Measurements from ENCODE around the gene PROZ. TPM values are rescaled to one million over a fixed set of nuclear protein-coding genes. Genes with fewer than 3 reads are reported as not detected.

The PROZ gene
- total RNA-seq, 1 donor from 2014 or later: not detected

DNA sequence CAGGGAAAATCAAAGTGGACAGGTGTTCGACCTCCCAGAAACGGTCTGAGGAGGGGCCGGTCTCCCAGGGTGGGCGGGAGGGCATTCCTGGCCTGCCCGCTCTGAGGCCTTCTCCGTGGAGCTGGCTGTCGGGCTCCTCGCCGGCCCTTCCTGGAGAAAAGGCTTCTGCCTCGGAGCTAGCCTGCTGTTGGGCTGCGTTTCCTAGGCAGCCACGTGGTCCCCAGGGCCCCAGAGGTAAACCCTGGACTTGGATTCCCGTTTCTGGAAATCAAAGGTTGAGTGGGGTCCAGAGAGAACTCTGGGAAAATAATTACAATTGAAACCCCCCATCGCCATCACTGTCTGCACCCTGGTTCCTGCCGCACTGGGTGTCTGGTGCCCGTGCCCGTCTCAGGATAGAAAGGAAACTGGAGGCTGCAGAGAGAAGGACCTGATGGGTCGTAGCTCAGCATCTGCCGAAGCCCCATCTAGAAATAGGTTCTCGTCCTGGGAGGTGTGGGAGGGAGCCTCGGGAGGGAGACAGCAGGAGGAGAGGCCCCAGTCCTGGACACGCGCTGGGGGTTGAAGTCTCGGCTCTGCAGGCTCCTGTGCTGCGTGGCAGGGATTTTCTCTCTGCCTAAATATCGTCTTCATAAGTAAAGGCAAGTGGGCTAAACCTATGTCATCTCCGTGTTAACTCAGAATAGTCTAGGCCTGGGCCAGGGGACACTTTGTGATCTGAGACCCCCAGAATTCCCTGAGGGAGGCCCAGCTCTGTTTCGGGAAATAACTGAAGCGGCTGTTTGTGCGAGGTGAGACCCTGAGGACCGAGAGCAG is 7.7 kb upstream of the PROZ start:
- TF ChIP-seq EZH2 (IDR thresholded peaks at IDR 0.05; ENCODE audit: insufficient read depth, low read length): no peak
- TF ChIP-seq, protein P1, sequence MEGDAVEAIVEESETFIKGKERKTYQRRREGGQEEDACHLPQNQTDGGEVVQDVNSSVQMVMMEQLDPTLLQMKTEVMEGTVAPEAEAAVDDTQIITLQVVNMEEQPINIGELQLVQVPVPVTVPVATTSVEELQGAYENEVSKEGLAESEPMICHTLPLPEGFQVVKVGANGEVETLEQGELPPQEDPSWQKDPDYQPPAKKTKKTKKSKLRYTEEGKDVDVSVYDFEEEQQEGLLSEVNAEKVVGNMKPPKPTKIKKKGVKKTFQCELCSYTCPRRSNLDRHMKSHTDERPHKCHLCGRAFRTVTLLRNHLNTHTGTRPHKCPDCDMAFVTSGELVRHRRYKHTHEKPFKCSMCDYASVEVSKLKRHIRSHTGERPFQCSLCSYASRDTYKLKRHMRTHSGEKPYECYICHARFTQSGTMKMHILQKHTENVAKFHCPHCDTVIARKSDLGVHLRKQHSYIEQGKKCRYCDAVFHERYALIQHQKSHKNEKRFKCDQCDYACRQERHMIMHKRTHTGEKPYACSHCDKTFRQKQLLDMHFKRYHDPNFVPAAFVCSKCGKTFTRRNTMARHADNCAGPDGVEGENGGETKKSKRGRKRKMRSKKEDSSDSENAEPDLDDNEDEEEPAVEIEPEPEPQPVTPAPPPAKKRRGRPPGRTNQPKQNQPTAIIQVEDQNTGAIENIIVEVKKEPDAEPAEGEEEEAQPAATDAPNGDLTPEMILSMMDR (IDR thresholded peaks at IDR 0.05; ENCODE audit: insufficient read depth, low read depth, low read length): no peak
- DNase-seq (ENCODE audit: low read depth) (no peak), FAIRE-seq (no peak)
- Mint-ChIP-seq H3K9me3 (ENCODE audit: unreplicated experiment) (peaks cover 8% of the 10 kb centered on the region), H3K4me3 (ENCODE audit: unreplicated experiment) (no peak overlapping the region), H3K36me3 (ENCODE audit: low read depth, unreplicated experiment) (peaks cover 4% of the 10 kb centered on the region), H3K27ac (ENCODE audit: unreplicated experiment) (peak overlapping the region; percentile 26), H3K27me3 (ENCODE audit: low read depth, unreplicated experiment) (peaks cover 37% of the 10 kb centered on the region), H3K4me1 (ENCODE audit: low read depth, unreplicated experiment) (peaks cover 9% of the 10 kb centered on the region)
- H3K4me1 ChIP-seq (ENCODE audit: insufficient read depth, low read length): peaks cover 10% of the 10 kb centered on the region
- no peaks in the 10 kb centered on the region for H3K9me3 ChIP-seq (ENCODE audit: insufficient read depth, low read depth, low read length)
- H3K36me3 ChIP-seq (ENCODE audit: insufficient read depth, low read length): no peaks in the 10 kb centered on the region
- H3K4me3 ChIP-seq (ENCODE audit: insufficient read depth, low read depth, low read length): no peak overlapping the region
- no peaks in the 10 kb centered on the region for H4K20me1 ChIP-seq (ENCODE audit: insufficient read depth, low read length)
- no peak overlapping the region for H3K9ac ChIP-seq (ENCODE audit: low read length)
- H3K79me2 ChIP-seq (ENCODE audit: insufficient read depth, low read length): no peaks in the 10 kb centered on the region
- no peak overlapping the region for H3K27ac ChIP-seq (ENCODE audit: low read depth, low read length)
- no peaks in the 10 kb centered on the region for H3K27me3 ChIP-seq (ENCODE audit: insufficient read depth, low read length)
- no peak overlapping the region for H2AFZ ChIP-seq (ENCODE audit: low read depth, low read length)
- no peak overlapping the region for H3K4me2 ChIP-seq (ENCODE audit: low read length)

DNA sequence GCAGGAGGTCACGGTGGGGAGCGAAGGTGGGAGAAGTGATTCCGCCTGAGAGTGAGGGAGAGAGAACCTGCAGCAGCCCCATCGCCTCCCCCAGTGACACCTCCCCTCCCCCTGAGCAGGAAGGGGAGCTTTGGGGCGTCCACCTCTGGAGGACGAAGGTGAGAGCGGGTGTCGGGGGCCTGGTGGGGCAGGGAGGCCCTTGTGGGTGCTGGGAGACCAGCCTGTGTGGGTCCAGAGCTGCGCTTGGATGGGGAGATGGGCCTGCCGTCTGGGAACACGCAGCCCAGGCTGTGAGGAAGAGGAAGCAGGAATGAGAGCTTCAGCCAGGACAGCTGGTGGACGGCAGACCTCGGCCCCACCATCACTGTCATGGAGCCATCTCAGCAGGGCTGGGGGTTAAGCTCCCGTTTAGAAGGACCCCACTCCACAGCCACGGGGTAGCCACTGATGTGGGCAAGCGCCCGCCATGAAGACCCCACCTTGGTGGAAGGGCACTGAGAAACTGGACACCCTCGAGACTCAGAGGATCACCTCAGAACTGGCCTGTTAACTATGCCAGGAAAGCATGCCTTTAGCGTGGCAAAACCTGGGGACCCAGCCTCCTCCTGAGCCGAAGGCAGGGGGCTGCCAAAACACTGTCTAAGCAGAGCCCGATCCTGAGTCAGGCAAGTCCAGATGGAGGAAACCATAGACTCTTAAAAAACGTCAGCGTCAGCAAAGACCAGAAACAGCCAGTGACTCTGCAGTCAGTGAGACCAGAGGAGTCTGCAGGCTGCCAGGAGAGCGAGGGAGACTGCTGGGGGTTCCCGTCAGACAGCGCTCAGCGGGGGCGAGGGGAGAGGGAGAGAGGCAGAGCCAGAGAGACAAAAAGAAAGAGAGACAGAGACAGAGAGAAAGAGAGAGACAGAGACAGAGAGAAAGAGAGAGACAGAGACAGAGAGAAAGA is 6.4 kb upstream of the PROZ start:
- Histone ChIP-seq H3K4me2 (ENCODE audit: low read length) (peak overlapping the region; percentile 89), H3K4me1 (ENCODE audit: insufficient read depth, low read length) (peaks cover 10% of the 10 kb centered on the region), H2AFZ (ENCODE audit: low read depth, low read length) (peak overlapping the region; percentile 62), H3K27me3 (ENCODE audit: insufficient read depth, low read length) (no peaks in the 10 kb centered on the region), H3K79me2 (ENCODE audit: insufficient read depth, low read length) (no peaks in the 10 kb centered on the region), H4K20me1 (ENCODE audit: insufficient read depth, low read length) (no peaks in the 10 kb centered on the region), H3K4me3 (ENCODE audit: insufficient read depth, low read depth, low read length) (peak overlapping the region; percentile 39), H3K9ac (ENCODE audit: low read length) (peak overlapping the region; percentile 77), H3K9me3 (ENCODE audit: insufficient read depth, low read depth, low read length) (no peaks in the 10 kb centered on the region), H3K27ac (ENCODE audit: low read depth, low read length) (no peak overlapping the region), H3K36me3 (ENCODE audit: insufficient read depth, low read length) (no peaks in the 10 kb centered on the region)
- TF ChIP-seq EZH2 (IDR thresholded peaks at IDR 0.05; ENCODE audit: insufficient read depth, low read length): no peak
- TF ChIP-seq, protein P1 (IDR thresholded peaks at IDR 0.05; ENCODE audit: insufficient read depth, low read depth, low read length): no peak
- Mint-ChIP-seq H3K9me3 (ENCODE audit: unreplicated experiment) (peaks cover 8% of the 10 kb centered on the region), H3K27ac (ENCODE audit: unreplicated experiment) (no peak overlapping the region), H3K27me3 (ENCODE audit: low read depth, unreplicated experiment) (peaks cover 30% of the 10 kb centered on the region), H3K36me3 (ENCODE audit: low read depth, unreplicated experiment) (peaks cover 4% of the 10 kb centered on the region), H3K4me1 (ENCODE audit: low read depth, unreplicated experiment) (peaks cover 9% of the 10 kb centered on the region), H3K4me3 (ENCODE audit: unreplicated experiment) (peak overlapping the region; percentile 64)
- DNase-seq (ENCODE audit: low read depth): peak; percentile 54
- no peak for FAIRE-seq

Measured in astrocyte (in vitro differentiated cells and primary cell).